Mammary epithelial cell (primary cell): Measurements from ENCODE around the gene WDR70.

Experiments
- EZH2 ChIP-seq: IDR thresholded peaks from 2 replicates; pipeline ENCODE4 v1.6.1; 2012; ENCODE audit warnings: low read length, inconsistent platforms, borderline replicate concordance
- TF ChIP-seq, protein P1 (sequence below), 2 donors: IDR thresholded peaks in 1 of 2; conservative IDR thresholded peaks in 1 of 2; 2 replicates each; pipeline ENCODE4 v1.5.1; 2011 to 2012; ENCODE audit warnings: inconsistent platforms in 2 of 2, low read length in 2 of 2, mild to moderate bottlenecking in 2 of 2, control low read depth in 1 of 2, low read depth in 1 of 2; ENCODE audit not compliant: insufficient read depth in 1 of 2; ENCODE audit errors: extremely low read depth in 1 of 2

DNA sequence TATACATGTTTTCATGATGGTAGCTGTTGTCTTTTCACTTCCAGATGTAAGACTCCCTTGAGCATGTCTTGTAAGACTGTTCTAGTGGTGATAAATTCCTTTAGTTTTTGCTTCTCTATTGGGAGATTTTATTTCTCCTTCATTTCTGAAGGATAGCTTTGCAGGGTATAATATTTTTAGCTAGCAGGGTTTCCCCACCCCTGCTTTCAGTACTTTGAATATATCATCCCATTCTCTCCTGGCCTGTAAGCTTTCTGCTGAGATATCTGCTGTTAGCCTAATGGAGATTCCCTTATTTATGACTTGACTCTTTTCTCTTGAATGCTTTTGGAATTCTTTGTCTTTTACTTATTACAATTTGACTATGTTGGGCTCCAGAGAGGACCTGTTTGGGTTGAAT, 249.8 kb downstream of the WDR70 start:
- TF ChIP-seq, protein P1, sequence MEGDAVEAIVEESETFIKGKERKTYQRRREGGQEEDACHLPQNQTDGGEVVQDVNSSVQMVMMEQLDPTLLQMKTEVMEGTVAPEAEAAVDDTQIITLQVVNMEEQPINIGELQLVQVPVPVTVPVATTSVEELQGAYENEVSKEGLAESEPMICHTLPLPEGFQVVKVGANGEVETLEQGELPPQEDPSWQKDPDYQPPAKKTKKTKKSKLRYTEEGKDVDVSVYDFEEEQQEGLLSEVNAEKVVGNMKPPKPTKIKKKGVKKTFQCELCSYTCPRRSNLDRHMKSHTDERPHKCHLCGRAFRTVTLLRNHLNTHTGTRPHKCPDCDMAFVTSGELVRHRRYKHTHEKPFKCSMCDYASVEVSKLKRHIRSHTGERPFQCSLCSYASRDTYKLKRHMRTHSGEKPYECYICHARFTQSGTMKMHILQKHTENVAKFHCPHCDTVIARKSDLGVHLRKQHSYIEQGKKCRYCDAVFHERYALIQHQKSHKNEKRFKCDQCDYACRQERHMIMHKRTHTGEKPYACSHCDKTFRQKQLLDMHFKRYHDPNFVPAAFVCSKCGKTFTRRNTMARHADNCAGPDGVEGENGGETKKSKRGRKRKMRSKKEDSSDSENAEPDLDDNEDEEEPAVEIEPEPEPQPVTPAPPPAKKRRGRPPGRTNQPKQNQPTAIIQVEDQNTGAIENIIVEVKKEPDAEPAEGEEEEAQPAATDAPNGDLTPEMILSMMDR (conservative IDR thresholded peaks at IDR 0.05 in 1 of 2, IDR thresholded peaks at IDR 0.05 in 1 of 2; ENCODE audit: extremely low read depth in 1 of 2, insufficient read depth in 1 of 2, low read depth in 1 of 2, low read length in 2 of 2), result no peak
- TF ChIP-seq EZH2, result no peak
